NCI-H187 (cell line): ENCODE results near the gene ADGRB3.
"Not testable (repeated sequence)": the region's sequence is repeated elsewhere in the genome, so short reads cannot be mapped to it uniquely, and the experiment has no call there.

Experiments
- DNase-seq, 2 experiments: peaks; one replicate each; lab custom pipeline; 2025; lab: John Stamatoyannopoulos, UW

The ADGRB3 gene

DNA sequence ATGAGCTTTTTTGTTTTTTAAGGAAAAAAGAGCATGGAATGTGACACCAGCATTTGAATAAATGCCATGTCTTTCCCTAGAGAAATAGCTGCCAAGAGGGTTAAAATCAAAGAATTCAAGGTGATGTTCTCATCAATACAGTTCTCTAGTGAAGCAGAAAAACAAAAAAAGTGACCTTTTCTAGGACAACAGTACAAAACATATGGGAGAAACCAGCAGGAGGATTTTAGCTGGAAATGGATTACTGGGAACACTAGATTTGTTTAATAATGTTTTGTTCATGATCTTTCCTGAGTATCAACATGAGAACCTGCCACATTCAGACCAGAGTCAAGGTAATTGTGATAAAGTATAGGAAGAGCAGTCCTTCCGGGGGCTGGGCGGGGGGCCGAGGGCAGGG is 789.5 kb downstream of the ADGRB3 start:
- no peak for DNase-seq

DNA sequence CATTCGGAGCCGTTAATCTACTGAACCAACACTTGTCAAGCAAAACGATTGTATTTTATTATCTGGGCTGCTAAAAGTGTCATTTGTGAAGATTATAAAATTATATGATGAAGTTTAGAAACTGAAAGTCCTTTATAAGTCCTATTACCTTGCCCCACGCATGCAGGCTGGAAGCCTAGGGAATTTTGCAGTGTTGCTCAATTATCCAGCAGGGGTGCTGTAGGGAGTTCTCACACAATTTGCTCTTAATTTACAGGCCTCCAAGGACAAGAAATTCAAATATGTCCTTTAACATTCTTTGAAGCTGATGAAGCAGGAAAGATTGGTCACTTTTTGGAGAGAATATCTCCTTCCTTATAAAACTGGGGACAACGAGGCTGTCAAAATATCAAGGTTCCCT is 792.8 kb downstream of the ADGRB3 start:
- DNase-seq = no peak

DNA sequence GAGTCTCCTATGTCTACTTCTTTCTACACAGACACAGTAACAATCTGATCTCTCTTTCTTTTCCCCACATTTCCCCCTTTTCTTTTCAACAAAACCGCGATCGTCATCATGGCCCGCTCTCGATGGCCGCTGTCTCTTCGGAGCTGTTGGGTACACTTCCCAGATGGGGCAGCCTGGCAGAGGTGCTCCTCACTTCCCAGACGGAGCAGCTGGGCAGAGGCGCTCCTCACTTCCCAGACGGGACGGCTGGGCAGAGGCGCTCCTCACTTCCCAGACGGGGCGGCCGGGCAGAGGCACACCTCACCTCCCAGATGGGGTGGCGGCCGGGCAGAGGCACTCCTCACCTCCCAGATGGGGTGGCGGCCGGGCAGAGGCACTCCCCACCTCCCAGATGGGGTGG is 797.1 kb downstream of the ADGRB3 start:
- not testable (repeated sequence) for DNase-seq

DNA sequence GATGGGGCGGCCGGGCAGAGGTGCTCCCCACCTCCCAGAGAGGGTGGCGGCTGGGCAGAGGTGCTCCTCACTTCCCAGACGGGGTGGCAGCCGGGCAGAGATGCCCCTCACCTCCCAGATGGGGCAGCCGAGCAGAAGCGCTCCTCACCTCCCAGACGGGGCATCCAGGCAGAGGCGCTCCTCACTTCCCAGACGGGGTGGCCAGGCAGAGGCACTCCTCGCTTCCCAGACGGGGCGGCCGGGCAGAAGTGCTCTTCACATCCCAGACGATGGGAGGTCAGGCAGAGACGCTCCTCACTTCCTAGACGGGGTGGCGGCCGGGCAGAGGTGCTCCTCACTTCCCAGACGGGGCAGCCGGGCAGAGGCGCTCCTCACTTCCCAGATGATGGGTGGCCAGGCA is 798.0 kb downstream of the ADGRB3 start:
- not testable (repeated sequence) for DNase-seq

DNA sequence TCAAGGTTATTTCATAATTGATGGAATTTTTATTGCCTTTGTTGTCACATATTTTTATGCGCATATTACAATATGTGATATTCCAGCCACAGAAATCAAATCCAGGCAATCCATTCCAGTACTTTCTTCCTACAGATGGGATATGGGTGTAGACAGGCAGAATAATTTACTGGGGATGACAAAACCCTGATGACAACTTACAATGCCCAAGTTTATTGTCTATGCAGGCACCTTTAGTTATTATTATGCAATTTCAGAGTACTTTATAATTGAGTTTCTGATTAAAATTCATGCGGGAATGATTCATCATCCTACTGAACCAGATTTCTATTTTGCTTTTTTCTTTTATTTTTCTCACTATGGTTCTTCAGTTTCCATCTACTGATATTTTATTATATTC is 803.0 kb downstream of the ADGRB3 start:
- no peak for DNase-seq
